Measurements from ENCODE around the gene DYSF.

DNA sequence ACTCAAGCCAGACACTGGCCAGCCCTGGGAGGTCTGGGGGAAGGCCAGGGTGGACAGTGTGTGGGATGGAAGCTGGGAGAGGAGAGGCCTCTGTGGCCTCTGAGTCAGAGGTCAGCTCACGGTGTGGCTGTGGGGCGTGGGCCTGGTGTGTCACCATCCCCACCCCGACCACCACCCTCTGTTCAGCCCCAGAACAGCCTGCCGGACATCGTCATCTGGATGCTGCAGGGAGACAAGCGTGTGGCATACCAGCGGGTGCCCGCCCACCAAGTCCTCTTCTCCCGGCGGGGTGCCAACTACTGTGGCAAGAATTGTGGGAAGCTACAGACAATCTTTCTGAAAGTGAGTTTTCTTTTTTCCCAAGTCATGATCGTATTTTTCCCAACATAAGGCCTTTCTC, 110.5 kb downstream of the DYSF start:
- TF ChIP-seq, protein P1, sequence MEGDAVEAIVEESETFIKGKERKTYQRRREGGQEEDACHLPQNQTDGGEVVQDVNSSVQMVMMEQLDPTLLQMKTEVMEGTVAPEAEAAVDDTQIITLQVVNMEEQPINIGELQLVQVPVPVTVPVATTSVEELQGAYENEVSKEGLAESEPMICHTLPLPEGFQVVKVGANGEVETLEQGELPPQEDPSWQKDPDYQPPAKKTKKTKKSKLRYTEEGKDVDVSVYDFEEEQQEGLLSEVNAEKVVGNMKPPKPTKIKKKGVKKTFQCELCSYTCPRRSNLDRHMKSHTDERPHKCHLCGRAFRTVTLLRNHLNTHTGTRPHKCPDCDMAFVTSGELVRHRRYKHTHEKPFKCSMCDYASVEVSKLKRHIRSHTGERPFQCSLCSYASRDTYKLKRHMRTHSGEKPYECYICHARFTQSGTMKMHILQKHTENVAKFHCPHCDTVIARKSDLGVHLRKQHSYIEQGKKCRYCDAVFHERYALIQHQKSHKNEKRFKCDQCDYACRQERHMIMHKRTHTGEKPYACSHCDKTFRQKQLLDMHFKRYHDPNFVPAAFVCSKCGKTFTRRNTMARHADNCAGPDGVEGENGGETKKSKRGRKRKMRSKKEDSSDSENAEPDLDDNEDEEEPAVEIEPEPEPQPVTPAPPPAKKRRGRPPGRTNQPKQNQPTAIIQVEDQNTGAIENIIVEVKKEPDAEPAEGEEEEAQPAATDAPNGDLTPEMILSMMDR (IDR thresholded peaks at IDR 0.05; ENCODE audit: low read depth, low read length, poor library complexity, severe bottlenecking): no peak
- no peak for TF ChIP-seq EZH2phosphoT487 (IDR thresholded peaks at IDR 0.05; ENCODE audit: borderline replicate concordance, low read length)
